Right cardiac atrium (tissue), 5 donors: ENCODE measurements around the gene SORCS2. TPM values are rescaled to one million over a fixed set of nuclear protein-coding genes. Genes with fewer than 3 reads are reported as not detected.
A peak's percentile ranks its signal among the peaks of the same experiment; 100 is the strongest.

Source experiments
- ATAC-seq, 2 donors: fragments of 200-7000 bp; cut with Tn5 transposase; one replicate each; pipeline versions ENCODE4 v1.8.0 to v1.9.1; 2020; ENCODE audit warnings: moderate library complexity in 2 of 2, mild to moderate bottlenecking in 1 of 2
- DNase-seq, 3 donors: peaks; one replicate each; pipeline ENCODE4 v3.0.0-alpha.2; 2020
- H3K27ac ChIP-seq: one replicate; pipeline ENCODE4 v1.5.1; 2013; ENCODE audit warnings: mild to moderate bottlenecking, low read length, control low read depth, moderate library complexity
- H3K27me3 ChIP-seq: one replicate; pipeline ENCODE4 v1.6.1; 2013; ENCODE audit not compliant: control insufficient read depth, insufficient read depth
- H3K4me1 ChIP-seq: one replicate; pipeline ENCODE4 v1.6.1; 2013; ENCODE audit warnings: low read length; ENCODE audit not compliant: control insufficient read depth, insufficient read depth
- H3K4me3 ChIP-seq: one replicate; pipeline ENCODE4 v1.5.1; 2013; ENCODE audit warnings: low read length, control low read depth
- H3K9me3 ChIP-seq: one replicate; pipeline ENCODE4 v1.6.1; 2013; ENCODE audit warnings: low read length; ENCODE audit not compliant: control insufficient read depth
- WGBS: extraction: QIAGEN DNeasy Blood & Tissue Kit; methylation state at CpG from one replicate; pipeline ENCODE4 v1.1.7; 2013; 5-methylcytosine and 5-hydroxymethylcytosine counted together
- intact Hi-C, 4 donors: fragments of 100-400 bp; cut with DNase I; formaldehyde crosslinking; loops; one replicate each; pipeline versions ENCODE4 v1.11.0 to v1.14.0; 2022 to 2023
- polyA plus RNA-seq: library from polyadenylated mRNA; stranded (reverse); fragments of 200-250 nt; gene quantifications from one replicate; pipeline ENCODE4 v1.2.3, GENCODE V29; 2013
- total RNA-seq, 4 donors: library from RNA; stranded (reverse); fragmentation: NEBNext Ultra II Directional; extraction: Animal tissue kit (Norgen Biotek cat#: 25700); gene quantifications; one replicate each; pipeline ENCODE4 v1.2.1, GENCODE V29; 2021
- donor health status: healthy with polysubstance abuse.
- donor health status: DM: no; HTN: yes; CAD: no.
- donor health status: DM: no; HTN: no; CAD: no.
- donor health status: DM: no; HTN: yes; CAD: no; lungs with severe emphysema.
- donor health status: DM: yes; HTN: yes; CAD: no.

SORCS2 gene
- total and polyA plus RNA-seq, 5 donors, result 2.1 to 7.3 (median 2.7) TPM

DNA sequence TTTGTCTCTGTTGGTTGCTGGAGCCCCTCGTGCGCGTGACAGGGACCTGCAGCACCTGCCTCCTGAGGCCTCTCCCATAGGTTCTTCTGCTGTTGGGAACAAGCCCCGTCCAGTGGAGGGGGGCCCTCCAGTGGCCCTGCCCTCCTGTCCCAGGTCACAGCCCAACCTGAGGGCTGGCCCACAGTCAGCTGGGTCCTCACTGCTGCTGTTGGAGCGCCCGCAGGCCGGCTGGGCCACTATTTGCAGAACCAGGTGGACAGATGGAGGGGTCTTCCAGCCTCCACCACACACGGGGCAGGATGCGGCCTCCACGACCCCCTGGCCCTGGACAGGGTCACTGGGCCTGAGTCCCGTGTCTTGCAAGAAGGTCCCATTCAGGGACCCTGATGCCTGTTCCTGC, 293.8 kb downstream of the SORCS2 start:
- no peaks in the 10 kb centered on the region for H3K27me3 ChIP-seq
- 75% methylated on average over 11 of the region's 11 CpGs for WGBS
- no peak overlapping the region for H3K27ac ChIP-seq
- intact Hi-C loops, result no loop called here
- no peaks in the 10 kb centered on the region for H3K9me3 ChIP-seq
- no peaks in the 10 kb centered on the region for H3K4me1 ChIP-seq
- no peak overlapping the region for H3K4me3 ChIP-seq
- DNase-seq (peak in 1 of 3 donors; percentile 9), ATAC-seq (no peak)

DNA sequence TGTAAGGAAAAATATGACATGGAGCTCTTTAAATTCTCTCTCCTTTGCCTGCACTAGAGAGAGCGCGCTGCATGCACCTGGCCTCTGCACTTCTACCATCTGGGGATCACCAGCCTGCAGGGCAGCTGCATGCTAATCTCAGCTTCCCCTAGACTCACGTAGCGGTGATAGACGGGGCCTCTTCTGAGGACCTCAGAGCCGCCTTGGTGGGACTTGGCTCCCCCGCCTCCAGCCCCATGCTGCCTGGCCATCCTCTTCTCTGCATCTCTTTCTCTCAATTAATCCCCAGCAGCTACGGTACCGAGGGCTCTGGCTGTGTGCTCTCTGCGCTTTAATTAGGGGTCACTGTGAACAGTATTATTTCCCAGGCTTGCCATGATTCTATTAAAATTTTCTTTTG, 295.2 kb downstream of the SORCS2 start:
- WGBS, result 70% methylated on average over 10 of the region's 10 CpGs
- Histone ChIP-seq H3K27ac (no peak overlapping the region), H3K4me1 (no peaks in the 10 kb centered on the region), H3K27me3 (no peaks in the 10 kb centered on the region), H3K4me3 (no peak overlapping the region), H3K9me3 (no peaks in the 10 kb centered on the region)
- ATAC-seq, result no peak
- no peak for DNase-seq
- intact Hi-C loops, result no loop called here

DNA sequence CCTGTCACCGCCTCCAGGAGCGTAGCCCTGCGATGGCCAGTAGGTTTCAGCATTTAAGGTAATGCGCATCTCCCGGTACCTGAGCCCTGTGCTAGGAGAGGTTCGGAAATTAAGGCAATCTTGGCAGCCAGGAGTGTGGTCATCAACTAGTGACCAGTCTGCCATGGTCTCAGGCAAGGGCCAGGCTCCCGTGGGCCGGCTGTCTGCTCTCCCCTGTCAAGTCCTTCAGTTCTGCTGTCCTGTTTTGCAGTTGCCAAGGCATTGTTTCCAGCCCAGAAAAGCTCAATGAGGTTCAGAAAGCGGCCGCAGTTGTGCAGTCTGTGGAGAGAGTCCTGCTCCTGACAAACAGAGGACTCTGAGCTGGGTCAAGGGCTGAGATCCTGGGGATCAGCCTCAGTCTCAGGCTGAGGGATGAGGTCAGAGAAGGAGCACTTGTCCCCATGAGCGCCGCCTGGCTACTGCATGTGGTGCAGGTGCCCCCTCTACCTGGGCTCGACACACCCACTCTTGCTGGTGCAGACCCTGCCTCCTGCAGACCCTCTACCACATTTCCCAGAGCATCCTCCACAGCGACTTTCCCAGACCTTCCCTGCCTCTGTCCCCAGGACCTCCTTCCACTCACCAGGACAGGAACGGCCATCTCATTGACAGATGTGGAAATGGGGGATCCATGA, 295.8 kb downstream of the SORCS2 start:
- DNase-seq (no peak), ATAC-seq (no peak)
- Histone ChIP-seq H3K27ac (no peak overlapping the region), H3K4me1 (no peaks in the 10 kb centered on the region), H3K4me3 (no peak overlapping the region), H3K9me3 (no peaks in the 10 kb centered on the region), H3K27me3 (no peaks in the 10 kb centered on the region)
- 77% methylated on average over 15 of the region's 15 CpGs for WGBS
- intact Hi-C loops, result no loop called here

DNA sequence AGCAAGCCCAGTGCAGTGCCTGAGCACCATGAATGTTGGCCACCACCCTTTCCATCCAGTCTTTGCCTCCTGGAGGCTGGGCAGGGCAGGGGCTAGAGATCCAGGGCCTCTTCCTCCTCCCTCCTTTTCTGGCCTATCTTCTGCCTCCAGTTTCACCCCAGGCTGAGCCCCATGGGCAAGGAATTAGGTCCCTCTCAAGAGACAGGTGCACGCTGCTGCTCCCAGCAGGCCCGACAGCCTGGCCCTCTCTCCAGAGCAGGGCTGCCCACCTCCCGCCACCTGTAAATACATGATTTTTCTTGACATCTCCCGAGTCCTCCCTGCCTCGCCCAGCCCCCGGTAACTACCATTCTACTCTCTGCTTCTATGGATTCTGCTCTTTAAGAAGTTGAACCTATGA, 299.6 kb downstream of the SORCS2 start:
- no peaks in the 10 kb centered on the region for H3K9me3 ChIP-seq
- ATAC-seq (no peak), DNase-seq (peak in 1 of 3 donors; percentile 4)
- no peaks in the 10 kb centered on the region for H3K27me3 ChIP-seq
- no peak overlapping the region for H3K4me3 ChIP-seq
- intact Hi-C loops, result no loop called here
- H3K4me1 ChIP-seq, result no peaks in the 10 kb centered on the region
- no peak overlapping the region for H3K27ac ChIP-seq
- 92% methylated on average over 6 of the region's 6 CpGs for WGBS

DNA sequence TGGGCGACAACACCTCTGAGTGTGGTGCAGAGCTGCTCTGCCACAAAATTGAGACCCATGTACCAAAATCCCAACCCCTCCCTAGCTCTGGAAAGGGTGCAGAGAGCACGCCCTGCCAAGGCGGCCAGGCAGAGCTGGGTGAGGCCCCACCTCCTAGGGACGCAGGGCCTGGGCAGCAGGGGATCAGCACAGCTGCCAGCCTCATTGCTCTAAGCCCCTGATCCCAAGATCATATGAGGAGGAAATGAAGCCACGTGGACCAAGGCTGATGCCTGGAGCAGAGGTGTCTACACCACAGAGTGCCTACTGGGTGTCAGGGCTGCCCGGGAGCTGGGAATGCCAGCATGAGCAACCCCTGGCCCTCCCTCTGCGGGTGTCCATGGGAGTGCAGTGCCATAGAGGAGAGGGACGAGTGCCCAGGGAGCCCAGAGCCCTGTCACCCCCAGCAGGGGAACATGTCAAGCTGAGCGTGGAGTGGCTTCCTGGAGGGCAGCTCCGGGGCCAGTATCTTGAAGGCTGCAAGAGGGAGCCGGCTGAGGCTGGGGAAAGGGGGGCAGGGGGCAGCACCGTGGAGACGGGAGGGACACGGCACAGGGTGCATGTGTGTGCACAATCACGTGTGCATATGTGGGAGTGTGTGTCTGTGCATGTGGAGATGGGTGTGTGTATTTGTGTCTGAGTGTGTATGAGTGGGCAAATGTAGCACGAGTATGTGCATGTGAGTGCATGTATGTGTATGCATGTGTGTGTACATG, 306.3 kb downstream of the SORCS2 start:
- 62% methylated on average over 16 of the region's 16 CpGs for WGBS
- no peak overlapping the region for H3K4me3 ChIP-seq
- no peaks in the 10 kb centered on the region for H3K9me3 ChIP-seq
- no peak overlapping the region for H3K27ac ChIP-seq
- intact Hi-C loops, result no loop called here
- H3K27me3 ChIP-seq, result no peaks in the 10 kb centered on the region
- no peaks in the 10 kb centered on the region for H3K4me1 ChIP-seq
- DNase-seq (no peak), ATAC-seq (no peak)

DNA sequence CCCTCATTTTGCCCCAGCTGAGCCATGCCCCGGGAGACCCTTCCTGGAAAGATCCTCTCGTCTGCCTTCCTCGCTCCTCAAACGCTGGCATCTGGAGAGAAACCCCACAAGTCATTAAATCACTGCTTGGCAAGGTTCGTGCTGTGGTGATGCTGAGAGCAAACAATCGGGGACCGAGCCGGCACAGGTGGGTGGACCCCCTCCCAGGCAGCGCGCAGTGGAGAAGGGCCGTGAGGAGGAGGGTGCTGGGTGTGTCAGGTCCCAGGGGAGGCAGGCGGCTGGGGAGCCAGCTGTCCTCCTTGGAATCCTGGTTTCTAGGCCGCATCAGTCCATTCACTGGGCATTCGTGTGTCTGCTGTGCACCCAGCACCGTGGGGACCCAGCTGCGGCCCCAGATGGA, 307.3 kb downstream of the SORCS2 start:
- no peak for DNase-seq
- H3K9me3 ChIP-seq, result no peaks in the 10 kb centered on the region
- no peaks in the 10 kb centered on the region for H3K4me1 ChIP-seq
- no peak for ATAC-seq
- no peak overlapping the region for H3K27ac ChIP-seq
- H3K4me3 ChIP-seq, result no peak overlapping the region
- WGBS, result 85% methylated on average over 16 of the region's 16 CpGs
- H3K27me3 ChIP-seq, result no peaks in the 10 kb centered on the region
- intact Hi-C loops, result no loop called here

DNA sequence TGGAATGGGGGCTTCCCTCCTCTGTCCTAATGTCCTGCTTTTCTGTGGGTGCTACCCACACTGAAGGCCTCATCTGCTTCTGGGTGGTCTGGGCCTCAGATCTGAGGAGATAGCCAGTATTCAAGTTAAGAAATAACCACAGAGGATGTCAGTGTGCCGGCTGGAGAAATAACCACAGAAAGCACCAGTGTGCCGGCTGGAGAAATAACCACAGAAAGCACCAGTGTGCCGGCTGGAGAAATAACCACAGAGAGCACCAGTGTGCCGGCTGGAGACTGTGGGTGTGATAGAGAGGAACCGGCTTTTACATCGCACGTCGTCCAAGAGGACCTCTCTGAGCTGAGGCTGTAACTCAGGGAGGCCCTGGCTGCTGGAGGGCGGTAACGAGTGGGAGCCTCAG, 308.1 kb downstream of the SORCS2 start:
- no peaks in the 10 kb centered on the region for H3K27me3 ChIP-seq
- WGBS, result 68% methylated on average over 10 of the region's 10 CpGs
- DNase-seq (no peak), ATAC-seq (no peak)
- H3K27ac ChIP-seq, result no peak overlapping the region
- no peaks in the 10 kb centered on the region for H3K4me1 ChIP-seq
- intact Hi-C loops, result no loop called here
- H3K4me3 ChIP-seq, result no peak overlapping the region
- H3K9me3 ChIP-seq, result no peaks in the 10 kb centered on the region

DNA sequence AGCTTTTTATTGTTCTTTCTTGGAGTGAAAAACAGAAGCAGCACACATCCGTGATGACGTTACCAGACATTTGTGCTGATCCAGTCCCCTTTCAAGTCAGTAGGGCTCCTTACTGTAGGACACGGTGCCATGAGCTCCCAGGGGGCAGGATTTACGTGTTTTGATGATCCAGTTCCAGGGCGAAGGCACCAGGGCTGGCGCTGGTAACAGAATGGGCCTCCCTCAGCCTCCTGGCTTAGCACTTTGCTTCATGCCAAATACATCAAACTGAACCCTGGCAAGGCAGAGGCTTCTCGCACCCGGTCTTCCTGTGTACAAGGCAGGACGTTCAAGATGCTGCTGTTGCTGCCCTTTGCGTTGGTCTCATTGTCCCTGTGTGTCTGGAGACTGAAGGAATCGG, 309.0 kb downstream of the SORCS2 start:
- DNase-seq (no peak), ATAC-seq (no peak)
- Histone ChIP-seq H3K9me3 (no peaks in the 10 kb centered on the region), H3K27ac (no peak overlapping the region), H3K4me1 (no peaks in the 10 kb centered on the region), H3K4me3 (no peak overlapping the region), H3K27me3 (no peaks in the 10 kb centered on the region)
- WGBS, result 73% methylated on average over 11 of the region's 11 CpGs
- intact Hi-C loops, result no loop called here

DNA sequence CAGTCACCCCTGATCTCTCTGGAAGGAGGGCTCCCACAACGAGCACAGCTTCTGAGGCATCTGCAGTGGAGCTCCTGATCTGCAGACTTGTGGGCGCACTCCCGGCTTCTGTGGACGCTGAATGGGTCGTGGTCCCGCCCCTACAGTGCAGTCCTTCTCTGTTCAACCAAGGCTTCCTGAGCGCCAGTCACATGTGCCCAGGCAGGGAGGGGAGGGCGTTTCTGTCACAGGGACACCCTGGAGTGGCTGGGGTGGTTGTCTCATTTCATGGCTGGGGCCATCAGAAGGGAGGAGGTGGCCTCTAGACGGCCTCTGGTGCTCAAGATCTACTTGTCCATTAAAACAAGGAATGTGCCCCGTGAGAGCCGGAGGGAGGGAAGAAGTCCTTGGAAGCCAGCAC, 309.5 kb downstream of the SORCS2 start:
- Histone ChIP-seq H3K9me3 (no peaks in the 10 kb centered on the region), H3K4me1 (no peaks in the 10 kb centered on the region), H3K4me3 (no peak overlapping the region), H3K27me3 (no peaks in the 10 kb centered on the region), H3K27ac (no peak overlapping the region)
- intact Hi-C loops, result no loop called here
- WGBS, result 73% methylated on average over 11 of the region's 11 CpGs
- no peak for DNase-seq
- ATAC-seq, result no peak

DNA sequence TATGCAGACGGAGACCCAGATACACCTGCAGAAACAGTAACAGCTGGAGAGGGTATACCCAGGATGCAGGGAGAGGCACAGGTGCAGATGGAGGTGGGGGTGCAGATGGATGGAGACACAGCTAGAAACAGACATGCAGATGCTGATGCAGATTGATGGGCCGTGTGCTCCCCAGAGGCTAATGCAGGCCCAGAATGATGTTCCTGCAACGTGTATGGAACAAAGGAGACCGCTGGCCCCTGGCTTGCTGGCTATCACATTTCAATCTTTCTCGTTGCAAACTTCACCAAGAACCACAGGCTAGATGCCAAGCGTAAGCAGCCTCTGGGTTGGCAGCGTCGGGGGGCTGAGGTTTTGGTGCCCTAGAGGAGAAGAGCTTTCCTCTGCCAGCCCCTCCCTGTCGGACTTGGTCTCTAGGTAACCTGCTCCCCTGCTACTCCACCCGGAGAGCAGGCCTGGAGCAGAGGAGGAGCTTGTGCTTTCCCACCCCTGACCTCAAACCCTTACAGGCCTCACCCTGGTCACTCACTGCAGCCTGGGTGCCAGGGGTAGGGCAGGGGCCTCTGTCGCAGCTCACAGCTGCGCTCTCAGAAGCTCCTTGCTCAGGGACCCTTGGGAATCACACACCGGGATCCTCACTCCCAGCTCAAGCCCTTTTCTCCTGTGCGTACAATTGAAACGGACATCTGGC, 311.4 kb downstream of the SORCS2 start:
- H3K4me1 ChIP-seq, result no peaks in the 10 kb centered on the region
- H3K27ac ChIP-seq, result no peak overlapping the region
- H3K27me3 ChIP-seq, result no peaks in the 10 kb centered on the region
- DNase-seq (no peak), ATAC-seq (no peak)
- no peaks in the 10 kb centered on the region for H3K9me3 ChIP-seq
- intact Hi-C loops, result no loop called here
- WGBS, result 75% methylated on average over 15 of the region's 15 CpGs
- H3K4me3 ChIP-seq, result no peak overlapping the region

DNA sequence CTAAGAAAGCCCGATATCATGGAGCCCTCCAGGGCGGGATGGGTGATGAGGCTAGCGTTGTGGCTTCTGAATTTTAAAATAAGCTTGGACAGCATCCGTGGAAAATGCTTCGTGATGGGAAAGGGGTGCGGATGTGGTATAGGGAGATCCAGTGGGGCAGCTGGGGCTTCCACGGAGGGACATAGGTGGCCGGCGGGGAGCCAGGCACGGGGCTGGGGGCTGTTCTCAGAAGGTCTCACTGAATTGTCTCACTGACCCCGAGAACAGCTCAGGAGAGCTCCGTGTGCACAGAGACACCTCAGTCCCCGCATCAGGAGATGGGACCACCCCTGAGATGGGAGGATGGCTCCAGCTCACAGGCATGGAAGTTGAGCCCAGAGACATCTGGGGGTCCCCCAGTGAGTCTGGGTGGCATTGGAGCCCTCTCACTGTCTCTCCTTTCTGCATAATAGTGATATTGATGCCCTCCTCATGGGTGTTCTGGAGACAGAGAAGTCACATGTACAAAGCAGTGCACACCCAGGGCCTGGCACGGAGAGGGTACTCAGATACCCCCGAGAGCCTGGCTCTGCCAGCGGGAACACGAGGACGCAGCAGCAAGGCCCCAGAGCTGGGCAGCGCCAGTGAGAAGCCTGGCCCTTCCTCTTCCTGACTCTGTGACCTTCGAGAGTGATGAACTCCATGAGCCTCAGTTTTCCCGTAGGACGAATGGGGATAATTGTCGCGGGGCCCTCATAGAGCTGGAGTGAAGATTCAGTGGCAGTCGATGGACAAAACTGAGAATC, 313.0 kb downstream of the SORCS2 start:
- intact Hi-C loops, result no loop called here
- DNase-seq, result no peak
- no peak for ATAC-seq
- Histone ChIP-seq H3K4me3 (no peak overlapping the region), H3K27me3 (no peaks in the 10 kb centered on the region), H3K9me3 (no peaks in the 10 kb centered on the region), H3K4me1 (no peaks in the 10 kb centered on the region), H3K27ac (no peak overlapping the region)
- 91% methylated on average over 25 of the region's 25 CpGs for WGBS
